Measurements from ENCODE around the gene ABCF1. TPM values are rescaled to one million over a fixed set of nuclear protein-coding genes. Genes with fewer than 3 reads are reported as not detected.

Gene ABCF1
- polyA plus RNA-seq, 3 donors: 7.5 to 19.8 (median 14.6) TPM

DNA sequence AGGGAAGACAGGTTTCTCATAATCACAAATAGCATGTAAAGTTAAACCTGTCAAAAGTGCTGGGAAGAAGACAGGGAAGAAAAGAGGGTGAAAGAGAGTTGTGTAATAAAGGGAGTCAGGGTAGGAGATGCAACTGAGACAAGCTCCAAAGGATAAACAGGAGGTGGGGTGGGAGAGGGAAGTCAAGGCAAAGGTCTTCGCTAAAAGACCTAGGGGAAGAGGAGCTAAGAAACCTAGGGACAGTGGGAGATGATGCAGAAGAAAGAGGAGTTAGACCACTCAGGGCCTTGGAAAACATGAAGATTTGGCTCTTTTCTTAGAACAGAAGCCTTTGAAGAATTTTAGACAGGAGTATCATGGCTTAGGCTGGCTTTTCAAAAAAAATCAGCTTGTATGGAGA, 7.1 kb upstream of the ABCF1 start:
- no peak overlapping the region for H3K27ac ChIP-seq (ENCODE audit: low read depth in 1 of 2, low read length in 2 of 2)
- Mint-ChIP-seq H3K9me3 (no peaks in the 10 kb centered on the region), H3K4me3 (no peak overlapping the region), H3K27ac (peak overlapping the region in 1 of 7 donors; percentile 59), H3K36me3 (peaks cover 20 to 23% of the 10 kb centered on the region in 2 donors), H3K27me3 (ENCODE audit: low read depth in 3 of 3) (peaks cover 0 to 3% (median 0%) of the 10 kb centered on the region in 3 donors), H3K4me1 (peaks cover 8% of the 10 kb centered on the region)
- no peak for DNase-seq
- H2AFZ ChIP-seq (ENCODE audit: insufficient read depth, low read depth, low read length, poor library complexity, severe bottlenecking): no peak overlapping the region
- no peaks in the 10 kb centered on the region for H3K9me3 ChIP-seq (replicated peaks in 1 of 2; ENCODE audit: control insufficient read depth in 1 of 2, insufficient read depth in 1 of 2, low read length in 2 of 2)
- H4K20me1 ChIP-seq (ENCODE audit: insufficient read depth, low read length): peaks cover 5% of the 10 kb centered on the region
- intact Hi-C loops (cut with micrococcal nuclease): no loop called here
- no peaks in the 10 kb centered on the region for H3K27me3 ChIP-seq (ENCODE audit: control insufficient read depth in 2 of 2, insufficient read depth in 2 of 2, low read length in 2 of 2)
- TF ChIP-seq, protein P1, sequence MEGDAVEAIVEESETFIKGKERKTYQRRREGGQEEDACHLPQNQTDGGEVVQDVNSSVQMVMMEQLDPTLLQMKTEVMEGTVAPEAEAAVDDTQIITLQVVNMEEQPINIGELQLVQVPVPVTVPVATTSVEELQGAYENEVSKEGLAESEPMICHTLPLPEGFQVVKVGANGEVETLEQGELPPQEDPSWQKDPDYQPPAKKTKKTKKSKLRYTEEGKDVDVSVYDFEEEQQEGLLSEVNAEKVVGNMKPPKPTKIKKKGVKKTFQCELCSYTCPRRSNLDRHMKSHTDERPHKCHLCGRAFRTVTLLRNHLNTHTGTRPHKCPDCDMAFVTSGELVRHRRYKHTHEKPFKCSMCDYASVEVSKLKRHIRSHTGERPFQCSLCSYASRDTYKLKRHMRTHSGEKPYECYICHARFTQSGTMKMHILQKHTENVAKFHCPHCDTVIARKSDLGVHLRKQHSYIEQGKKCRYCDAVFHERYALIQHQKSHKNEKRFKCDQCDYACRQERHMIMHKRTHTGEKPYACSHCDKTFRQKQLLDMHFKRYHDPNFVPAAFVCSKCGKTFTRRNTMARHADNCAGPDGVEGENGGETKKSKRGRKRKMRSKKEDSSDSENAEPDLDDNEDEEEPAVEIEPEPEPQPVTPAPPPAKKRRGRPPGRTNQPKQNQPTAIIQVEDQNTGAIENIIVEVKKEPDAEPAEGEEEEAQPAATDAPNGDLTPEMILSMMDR (IDR thresholded peaks at IDR 0.05): no peak
- H3K36me3 ChIP-seq (replicated peaks in 1 of 2; ENCODE audit: control insufficient read depth in 1 of 2, insufficient read depth in 2 of 2, low read length in 2 of 2): peaks cover 11 to 25% of the 10 kb centered on the region in 2 donors
- 100% methylated on average over 1 of the region's 1 CpG for WGBS (ENCODE audit: insufficient coverage)
- H3K79me2 ChIP-seq (ENCODE audit: insufficient read depth, low read length): peaks cover 10% of the 10 kb centered on the region
- no peak overlapping the region for H3K4me3 ChIP-seq (replicated peaks in 1 of 3; ENCODE audit: low read depth in 2 of 3, low read length in 3 of 3)
- no peak overlapping the region for H3K9ac ChIP-seq (ENCODE audit: insufficient read depth, low read length, poor library complexity, severe bottlenecking)
- H3K4me2 ChIP-seq (replicated peaks; ENCODE audit: extremely low read depth, low read length, poor library complexity, severe bottlenecking): no peak overlapping the region
- peaks cover 0 to 6% of the 10 kb centered on the region in 2 donors for H3K4me1 ChIP-seq (ENCODE audit: control insufficient read depth in 1 of 2, insufficient read depth in 2 of 2, low read length in 2 of 2)

DNA sequence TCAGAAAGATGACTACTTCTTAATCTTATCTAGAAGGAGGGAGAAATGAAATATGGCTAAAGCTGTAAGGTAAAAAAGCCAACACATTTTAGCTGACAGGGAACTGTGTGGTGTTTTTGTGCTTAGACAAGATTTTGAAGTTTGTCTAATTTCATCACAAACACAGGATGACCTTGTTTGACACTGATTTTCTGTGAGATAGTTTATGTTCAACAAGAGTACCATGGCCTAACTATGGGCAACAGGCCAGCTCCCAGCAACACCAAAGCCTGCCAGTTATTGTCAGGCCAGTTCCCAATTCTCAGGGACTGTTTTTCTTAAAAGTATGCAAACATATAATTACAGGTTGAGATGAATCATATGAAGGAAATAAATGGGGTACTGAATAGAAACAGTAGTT, 5.5 kb upstream of the ABCF1 start:
- Histone ChIP-seq H3K27me3 (ENCODE audit: control insufficient read depth in 2 of 2, insufficient read depth in 2 of 2, low read length in 2 of 2) (no peaks in the 10 kb centered on the region), H3K9me3 (replicated peaks in 1 of 2; ENCODE audit: control insufficient read depth in 1 of 2, insufficient read depth in 1 of 2, low read length in 2 of 2) (no peaks in the 10 kb centered on the region), H3K4me2 (replicated peaks; ENCODE audit: extremely low read depth, low read length, poor library complexity, severe bottlenecking) (no peak overlapping the region), H2AFZ (ENCODE audit: insufficient read depth, low read depth, low read length, poor library complexity, severe bottlenecking) (no peak overlapping the region), H3K4me3 (replicated peaks in 1 of 3; ENCODE audit: low read depth in 2 of 3, low read length in 3 of 3) (no peak overlapping the region), H3K79me2 (ENCODE audit: insufficient read depth, low read length) (no peaks in the 10 kb centered on the region), H3K36me3 (replicated peaks in 1 of 2; ENCODE audit: control insufficient read depth in 1 of 2, insufficient read depth in 2 of 2, low read length in 2 of 2) (peaks cover 11 to 25% of the 10 kb centered on the region in 2 donors), H3K4me1 (ENCODE audit: control insufficient read depth in 1 of 2, insufficient read depth in 2 of 2, low read length in 2 of 2) (peaks cover 9 to 15% of the 10 kb centered on the region in 2 donors), H3K9ac (ENCODE audit: insufficient read depth, low read length, poor library complexity, severe bottlenecking) (no peak overlapping the region), H4K20me1 (ENCODE audit: insufficient read depth, low read length) (peaks cover 5% of the 10 kb centered on the region), H3K27ac (ENCODE audit: low read depth in 1 of 2, low read length in 2 of 2) (no peak overlapping the region)
- Mint-ChIP-seq H3K9me3 (no peaks in the 10 kb centered on the region), H3K27ac (peak overlapping the region in 1 of 7 donors; percentile 53), H3K27me3 (ENCODE audit: low read depth in 3 of 3) (peaks cover 1 to 5% (median 3%) of the 10 kb centered on the region in 3 donors), H3K4me1 (peaks cover 18% of the 10 kb centered on the region), H3K4me3 (no peak overlapping the region), H3K36me3 (peaks cover 15 to 17% of the 10 kb centered on the region in 2 donors)
- TF ChIP-seq, protein P1 (IDR thresholded peaks at IDR 0.05): no peak
- intact Hi-C loops (cut with micrococcal nuclease): no loop called here
- DNase-seq: no peak

All from CD14-positive monocyte (primary cell).